NK-92 treated with Interleukin-12 subunit alpha and Interleukin-12 subunit beta, amount 100 ng/mL, for 24 hours (cell line): Measurements from ENCODE around the gene DAZL.

ENCODE experiments used
- DNase-seq: peaks from one replicate; lab custom pipeline; 2025; lab: John Stamatoyannopoulos, UW

The DAZL gene

DNA sequence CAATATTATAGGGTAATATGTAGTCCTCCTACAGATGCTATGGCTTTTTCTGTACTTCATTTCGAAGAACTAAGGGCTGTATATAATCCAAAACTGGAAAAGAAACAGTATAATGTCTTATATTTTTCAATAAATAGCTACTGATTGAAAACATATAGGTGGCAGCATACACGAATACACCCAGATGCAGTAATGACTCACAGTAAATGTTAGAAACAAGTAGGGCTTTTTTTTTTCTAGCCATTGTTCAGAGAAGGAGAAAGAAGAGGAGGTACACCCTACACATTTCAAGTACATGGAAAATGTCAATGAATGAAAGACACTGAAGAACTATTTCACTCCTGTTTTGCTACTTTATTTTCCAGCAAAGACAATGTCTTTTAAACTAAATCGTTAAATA, 9.4 kb downstream of the DAZL start:
- no peak for DNase-seq

DNA sequence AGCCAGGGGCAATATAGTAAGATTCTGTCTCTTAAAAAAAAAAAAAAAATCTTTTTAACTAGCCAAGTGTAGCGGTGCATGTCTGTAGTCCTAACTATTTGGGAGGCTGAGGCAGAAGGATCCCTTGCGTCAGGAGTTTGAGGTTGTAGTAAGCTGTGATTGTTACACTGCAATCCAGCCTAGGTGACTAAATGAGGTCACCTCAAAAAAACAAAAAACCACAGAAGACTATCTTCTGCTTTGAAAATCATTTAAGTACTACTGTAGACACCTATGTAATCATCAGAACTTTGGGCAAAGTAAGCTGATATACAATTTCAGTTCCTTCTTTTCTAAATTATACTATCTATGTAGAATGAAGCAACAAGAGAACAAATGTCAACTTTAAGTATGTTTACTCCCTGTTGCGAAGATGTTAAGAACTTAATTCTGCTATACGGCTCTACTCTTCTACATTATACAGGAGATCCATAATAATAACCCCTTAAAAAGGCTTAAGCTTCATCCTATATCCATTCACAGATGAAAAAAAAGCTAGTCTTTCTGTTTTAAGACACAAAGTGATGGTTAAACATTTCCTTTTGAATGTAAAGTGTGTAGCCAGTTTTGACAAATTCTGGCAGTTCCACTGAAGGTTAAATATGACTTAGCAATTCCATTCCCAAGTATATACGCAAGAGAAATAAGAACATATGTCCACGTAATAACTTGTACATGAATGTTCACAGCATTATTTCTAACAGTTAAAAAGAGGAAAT, 15.2 kb downstream of the DAZL start:
- no peak for DNase-seq

DNA sequence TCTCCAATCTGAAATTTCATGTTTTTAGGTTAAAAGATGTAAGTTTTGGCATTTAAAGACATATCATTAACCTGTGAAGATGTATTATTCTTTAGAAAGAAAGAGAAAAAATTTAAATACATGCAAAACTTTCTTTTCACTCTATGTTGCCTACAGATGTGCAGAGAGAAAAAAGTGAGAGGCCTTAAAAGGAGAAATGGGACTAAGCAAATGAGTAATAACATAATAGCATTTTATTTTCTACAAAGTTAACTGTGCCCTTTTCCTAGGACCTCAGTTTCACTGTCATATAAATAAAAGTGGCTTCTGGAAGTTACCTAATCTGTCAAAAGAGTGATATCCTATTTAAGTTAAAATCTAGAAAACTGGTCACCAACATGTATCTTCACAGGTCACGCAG, 16.1 kb downstream of the DAZL start:
- DNase-seq: no peak

DNA sequence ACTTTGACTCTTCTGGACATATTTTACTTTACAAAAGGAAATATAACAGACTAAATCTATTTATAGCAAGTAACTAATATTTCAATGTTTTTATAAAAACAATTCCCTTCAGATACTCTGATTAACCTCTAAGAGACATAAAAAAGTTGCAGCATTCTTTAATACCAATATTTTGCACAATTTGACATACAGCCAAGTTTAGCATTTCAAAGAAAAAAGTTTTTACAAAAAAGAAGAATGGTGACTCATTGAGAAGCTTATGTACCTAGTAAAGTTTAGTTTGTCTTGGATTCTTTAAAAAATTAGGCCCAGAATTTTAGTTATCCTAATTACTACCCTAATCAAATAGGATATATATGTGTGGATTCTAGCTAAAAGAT, 17.6 kb downstream of the DAZL start:
- DNase-seq: no peak

DNA sequence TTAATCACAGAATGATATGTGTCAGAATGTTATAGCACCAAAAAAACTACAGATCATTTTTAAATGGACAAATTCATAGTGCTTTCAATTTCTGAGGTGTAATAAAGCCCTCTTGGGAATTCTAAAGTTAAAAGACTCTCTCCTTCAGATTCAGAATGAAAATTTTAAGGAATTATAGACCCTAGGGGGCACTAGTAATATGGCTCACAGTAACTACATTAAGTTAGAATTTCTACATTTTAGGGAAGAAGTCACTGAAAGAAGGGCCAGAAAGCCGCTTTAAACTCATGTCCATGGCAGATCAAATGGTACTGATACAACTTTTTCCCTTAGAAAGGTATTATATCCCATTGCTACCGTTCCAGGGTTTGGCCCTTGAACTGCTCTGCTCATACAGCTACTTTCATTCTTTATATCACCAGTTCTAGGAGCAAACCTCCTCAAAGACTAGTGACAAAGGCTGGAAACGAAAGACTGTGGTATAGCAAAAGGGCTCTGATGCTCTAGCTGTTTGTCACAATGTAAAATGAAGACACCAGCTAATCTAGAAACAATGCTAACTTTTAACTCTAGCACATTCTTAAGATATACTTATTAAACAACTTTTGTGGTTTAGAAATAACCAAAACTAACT, 18.1 kb downstream of the DAZL start:
- DNase-seq: no peak

DNA sequence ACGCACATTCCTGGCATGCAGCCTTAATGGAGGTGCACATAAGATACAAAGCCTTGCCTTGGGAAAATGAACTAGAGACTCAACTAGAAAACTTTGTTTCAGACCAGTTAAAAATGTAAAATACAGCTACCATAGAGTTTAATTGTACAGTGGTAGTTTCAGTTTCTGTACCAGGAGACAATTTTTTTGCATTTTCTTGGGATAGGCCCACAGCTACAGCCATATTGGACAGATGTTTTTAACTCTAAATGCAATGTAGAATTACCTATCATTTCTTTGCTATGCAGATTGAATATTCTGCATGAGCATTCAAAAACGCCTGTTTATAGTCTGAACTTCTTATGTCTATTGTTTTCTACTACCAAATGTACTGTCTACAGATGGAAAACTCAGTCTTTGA, 20.3 kb downstream of the DAZL start:
- DNase-seq: no peak

DNA sequence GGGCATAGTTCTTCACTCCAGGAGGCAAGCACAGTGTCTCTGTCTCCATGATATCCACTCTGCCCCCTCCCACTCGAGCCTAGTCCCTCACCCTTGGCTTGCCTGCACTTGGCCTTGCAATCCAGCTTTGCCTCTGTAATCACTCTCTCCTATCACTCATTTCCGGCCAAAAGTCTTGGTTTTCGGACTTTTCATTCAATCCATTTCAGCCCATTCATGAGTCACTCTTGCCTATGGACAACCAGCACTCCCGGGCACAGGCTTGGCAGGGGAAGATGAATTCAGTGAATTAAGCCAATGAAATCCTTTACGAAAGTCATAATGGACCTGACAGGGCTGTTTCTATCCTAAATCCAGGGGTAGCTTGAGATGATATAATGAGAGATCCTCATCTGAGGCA, 21.7 kb downstream of the DAZL start:
- no peak for DNase-seq

DNA sequence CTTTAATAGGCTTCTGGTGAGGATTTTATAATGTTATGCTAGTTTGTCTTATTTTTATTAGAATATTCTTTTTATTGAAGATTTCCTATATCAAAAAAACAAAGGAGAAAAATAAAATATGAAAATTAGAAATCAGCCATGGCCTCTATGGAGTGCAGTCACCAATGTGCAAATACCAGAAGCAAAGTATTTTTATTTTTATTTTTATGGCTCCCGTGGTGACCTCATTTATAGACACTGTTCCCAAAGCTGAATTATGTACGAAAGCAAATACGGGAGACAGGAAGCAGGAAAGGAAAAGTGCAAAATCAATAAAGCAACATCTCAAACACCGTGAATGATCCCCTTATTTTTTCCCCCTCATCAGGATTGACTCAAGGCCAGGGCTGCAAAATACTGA, 35.1 kb downstream of the DAZL start:
- no peak for DNase-seq

DNA sequence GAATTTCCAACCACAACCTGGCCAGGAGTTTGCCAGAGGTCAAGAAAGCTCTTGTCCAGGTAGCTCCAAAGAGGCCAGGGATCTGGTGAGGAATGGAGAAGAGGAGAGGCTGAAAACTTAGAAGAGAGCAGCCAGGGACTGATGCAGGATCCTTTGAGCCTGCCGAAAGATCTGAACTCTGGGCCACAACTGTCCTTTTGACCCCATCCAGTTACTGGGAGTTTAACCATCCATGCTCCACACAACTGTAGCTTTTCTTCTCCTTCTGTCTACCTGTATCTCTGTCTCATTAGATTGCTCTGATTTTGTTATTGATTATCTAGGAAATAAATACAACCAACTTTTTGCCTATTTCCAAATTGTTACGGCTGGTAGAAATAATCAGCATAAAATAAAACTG, 36.7 kb downstream of the DAZL start:
- no peak for DNase-seq

DNA sequence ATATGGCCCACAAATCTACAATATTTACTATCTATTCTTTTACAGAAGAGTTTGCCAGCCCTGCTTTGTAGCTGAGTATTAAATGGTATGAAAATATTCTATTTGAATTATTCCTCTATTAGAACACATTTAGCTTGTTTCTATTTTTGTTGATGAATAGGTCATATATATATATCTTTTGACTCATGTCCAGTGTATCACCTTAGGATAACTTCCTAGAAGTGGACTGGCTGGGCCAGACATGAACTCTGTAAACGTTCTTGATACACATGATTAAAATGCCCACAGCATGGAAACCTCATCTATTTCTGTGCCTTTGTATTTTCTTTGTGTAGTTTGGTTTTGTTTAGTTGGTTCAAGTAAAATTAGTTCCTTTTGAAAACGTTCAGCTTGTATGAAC, 37.1 kb downstream of the DAZL start:
- DNase-seq: no peak

DNA sequence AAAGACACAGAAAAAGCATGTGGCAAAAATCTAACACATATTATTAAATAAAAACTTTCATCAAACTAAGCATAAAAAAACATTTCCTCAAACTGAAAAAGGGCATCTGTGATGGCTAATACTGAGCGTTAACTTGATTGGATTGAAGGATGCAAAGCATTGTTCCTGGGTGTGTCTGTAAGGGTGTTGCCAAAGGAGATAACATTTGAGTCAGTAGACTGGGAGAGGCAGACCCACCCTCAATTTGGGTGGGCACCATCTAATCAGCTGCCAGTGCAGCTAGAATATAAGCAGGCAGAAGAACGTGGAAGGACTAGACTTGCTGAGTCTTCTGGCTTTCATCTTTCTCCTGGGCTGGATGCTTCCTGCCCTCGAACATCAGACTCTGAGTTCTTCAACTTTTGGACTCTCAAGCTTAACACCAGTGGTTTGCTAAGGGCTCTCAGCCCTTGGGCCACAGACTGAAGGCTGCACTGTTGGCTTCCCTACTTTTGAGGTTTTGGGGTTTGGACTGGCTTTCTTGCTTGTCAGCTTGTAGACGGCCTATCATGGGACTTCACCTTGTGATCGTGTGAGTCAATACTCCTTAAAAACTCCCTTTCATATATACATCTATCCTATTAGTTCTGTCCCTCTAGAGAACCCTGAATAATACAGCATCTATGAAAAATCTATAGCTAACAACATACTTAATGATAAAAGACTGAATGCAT, 45.4 kb downstream of the DAZL start:
- DNase-seq: no peak

DNA sequence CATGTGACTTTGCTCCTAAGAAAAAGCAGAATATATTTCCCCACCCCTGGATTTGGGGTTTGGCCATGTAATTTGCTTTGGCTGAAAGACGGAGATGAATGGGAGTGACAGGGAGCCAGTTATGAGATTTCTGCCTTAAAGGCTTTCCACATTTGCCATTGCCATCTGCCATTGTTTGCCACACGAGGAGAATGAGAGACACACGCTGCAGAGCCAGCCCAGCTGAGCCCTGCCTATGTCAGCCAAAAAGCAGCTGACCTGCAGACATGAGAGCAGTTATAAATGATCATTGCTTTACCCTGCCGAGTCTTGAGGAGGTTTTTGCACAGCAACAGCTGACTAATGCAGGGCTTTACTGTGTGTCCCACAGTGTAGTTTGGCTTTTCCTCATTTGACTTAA, 51.1 kb downstream of the DAZL start:
- DNase-seq: no peak

DNA sequence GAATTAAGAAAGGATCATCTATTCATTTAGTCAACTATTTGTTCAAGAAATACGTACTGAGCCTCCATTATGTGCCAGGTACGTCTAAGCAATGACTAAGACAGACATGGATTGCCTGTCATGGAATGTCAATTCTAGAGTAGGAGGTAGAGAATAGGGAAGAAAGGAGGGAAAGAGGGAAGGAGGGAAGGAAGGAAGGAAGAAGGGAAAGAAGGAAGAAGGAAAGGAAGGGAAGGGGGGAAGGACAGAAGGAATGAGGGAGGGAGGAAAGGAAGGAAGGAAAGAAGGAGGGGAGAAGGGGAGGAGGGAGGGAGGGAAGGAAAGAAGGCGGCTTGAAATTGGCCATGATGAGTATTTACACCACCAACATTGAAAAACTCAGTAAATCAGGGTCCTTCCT, 52.5 kb downstream of the DAZL start:
- DNase-seq: no peak

DNA sequence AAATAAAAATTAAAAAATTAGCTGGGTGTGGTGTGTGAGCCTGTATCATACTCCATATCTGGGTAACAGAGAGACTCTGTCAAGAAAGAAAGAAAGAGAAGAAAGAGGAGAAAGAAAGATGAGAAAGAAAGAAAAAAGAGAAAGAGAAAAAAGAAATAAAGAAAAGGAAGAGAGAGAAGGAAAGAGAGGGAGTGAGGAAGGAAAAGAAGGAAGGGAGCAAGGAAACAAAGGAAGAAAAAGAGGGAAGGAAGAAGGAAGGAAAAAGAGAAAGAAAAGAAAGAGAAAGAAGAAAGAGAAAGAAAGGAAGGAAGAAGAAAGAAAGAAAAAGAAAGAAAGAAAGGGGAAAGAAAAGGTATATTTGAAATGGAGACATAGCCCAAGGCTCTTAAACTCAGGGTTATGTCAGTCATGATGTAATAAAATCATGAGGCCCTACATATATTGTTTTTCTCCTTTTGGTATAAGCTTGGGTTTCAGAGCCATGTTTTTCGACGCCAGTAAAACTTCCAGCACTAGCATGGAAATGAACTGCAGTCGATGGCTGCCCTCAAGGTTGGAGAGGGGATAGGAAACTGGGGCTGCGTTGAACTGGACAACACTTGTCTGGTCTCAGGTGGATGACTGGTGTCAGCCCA, 53.8 kb downstream of the DAZL start:
- DNase-seq: no peak

DNA sequence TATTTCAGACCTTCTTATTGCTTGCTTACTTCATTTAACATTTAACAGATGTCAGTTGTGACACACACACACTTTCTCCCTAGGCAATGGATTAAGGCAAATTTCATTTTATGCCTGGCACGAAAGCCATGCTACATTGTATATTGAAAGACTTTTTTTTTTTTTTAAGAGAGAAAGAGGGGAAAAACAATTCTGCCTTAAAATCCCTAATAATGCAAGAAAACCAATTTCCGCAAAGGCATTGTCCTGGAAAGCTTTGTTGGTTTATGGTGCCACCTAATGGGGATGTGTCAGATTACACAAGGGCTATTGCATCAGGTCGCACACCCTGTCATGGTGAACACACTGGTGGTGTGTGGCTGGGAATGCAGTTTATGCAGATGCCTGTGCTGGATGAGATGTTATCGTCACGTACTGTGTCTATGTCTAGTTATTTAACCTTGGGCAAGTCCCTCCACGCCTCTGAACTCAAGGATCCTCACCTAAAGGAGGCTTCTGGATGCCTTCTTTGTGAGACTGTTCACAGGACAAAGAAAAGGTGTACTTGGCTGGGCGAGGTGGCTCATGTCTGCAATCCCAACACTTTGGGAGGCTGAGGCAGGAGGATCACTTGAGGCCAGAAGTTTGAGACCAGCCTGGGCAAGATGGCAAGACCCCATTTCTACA, 54.4 kb downstream of the DAZL start:
- peak; percentile 41 for DNase-seq

DNA sequence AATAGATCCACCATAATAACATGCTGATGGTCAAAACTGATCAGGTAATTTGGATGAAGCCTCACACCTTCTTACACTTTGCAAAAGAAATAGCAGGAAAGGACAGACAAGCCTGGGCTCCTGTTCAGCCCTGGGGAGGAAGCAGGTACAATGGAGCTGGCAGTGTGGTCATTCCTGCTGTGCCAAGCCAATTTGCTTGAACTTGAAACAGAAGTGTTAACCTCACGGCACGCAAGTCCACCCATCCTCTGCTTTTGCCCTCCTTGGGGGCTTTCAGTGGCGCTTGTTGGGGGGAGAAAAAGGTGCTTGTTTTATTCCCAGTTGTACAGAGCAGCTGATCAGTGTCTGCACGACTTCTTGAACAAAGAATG, 54.9 kb downstream of the DAZL start:
- no peak for DNase-seq

DNA sequence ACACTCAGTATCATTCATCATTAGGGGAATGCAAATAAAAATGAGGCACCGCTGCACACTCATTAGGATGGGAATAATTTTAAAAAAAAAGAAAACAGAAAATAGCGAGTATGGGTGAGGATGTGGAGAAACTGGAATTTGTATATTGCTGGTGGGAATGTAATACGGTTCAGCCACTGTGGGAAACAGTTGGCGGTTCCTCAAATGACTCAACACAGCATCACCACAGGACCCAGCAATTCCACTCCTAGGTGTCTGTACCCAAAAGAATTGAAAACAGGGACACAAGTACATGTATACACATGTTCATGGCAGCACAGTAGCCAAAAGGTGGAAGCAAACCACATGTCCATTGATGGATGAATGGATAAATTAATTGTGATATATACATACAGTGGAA, 56.5 kb downstream of the DAZL start:
- DNase-seq: no peak

DNA sequence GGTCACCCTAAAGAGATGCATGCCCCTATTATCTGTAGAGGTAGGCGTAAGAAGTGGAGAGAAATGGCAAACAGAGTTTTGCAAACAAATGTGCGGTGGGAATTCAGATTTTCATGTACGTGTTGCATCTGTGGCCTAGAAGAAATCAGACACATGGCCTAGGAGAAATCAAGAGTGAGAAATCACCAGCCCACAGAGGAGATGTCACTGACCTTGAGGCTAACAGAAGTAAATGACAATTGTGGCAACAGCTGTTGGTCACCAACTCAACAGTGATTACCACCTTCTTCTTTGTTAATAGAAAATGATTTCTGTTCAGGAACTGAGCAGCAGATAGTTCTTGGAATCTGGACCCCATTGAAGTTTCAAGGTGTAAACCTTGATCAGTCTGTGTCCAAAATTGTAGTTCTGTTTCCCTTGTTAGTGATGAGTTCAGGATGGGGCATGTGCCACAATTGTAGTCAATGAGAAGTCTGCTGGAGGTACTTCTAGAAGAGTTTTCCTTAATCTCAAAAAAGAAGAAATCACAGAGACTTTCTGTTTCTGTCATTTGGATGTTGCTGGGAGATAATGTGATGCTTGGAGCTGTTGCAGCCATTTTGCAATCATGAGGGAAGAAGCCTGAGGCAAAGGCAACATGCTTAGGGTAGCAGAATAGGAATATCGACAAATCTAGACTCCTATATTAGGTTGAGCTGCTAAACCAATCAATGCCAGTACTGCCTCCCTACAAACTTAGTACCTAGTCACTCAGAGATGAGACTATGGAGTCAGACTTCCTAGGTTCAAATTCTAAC, 57.5 kb downstream of the DAZL start:
- DNase-seq: no peak

DNA sequence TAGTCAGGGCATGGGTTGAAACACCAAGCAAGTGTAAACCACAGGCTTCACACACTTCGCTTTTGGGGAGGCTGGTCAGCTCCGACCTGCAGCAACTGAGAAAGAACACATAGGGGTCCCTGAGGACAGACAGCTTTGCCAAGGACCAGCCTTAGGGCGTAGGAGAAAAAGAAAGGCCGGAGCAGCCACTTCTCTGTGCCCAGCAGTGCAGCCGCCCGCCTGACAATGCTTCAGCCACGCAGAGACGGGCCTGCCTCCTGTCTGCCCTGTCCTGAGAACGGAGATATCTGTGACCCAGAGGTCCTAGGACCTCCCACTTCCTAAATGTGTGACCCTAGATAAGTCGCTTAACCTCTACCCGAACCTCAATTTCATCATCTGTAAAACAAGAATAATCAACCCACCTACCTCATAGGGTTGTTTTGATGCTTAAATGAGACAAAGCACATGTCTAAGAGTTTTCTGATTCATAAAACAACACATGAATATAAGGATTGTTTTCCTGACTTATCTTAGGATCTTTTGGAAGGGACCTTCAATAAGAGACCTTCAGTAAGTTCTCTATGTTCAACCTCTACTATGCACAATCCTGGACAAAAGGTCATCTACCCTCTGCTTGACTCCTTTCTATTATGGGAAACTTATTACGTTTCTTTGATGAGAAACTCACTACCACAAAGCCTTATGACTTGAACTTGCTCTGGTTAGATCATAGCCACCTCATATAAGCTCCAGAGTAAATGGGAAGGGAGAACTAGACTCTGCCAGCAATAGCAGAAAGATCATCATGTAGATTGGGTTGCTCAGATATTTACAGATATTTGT, 58.8 kb downstream of the DAZL start:
- DNase-seq: peak; percentile 35

DNA sequence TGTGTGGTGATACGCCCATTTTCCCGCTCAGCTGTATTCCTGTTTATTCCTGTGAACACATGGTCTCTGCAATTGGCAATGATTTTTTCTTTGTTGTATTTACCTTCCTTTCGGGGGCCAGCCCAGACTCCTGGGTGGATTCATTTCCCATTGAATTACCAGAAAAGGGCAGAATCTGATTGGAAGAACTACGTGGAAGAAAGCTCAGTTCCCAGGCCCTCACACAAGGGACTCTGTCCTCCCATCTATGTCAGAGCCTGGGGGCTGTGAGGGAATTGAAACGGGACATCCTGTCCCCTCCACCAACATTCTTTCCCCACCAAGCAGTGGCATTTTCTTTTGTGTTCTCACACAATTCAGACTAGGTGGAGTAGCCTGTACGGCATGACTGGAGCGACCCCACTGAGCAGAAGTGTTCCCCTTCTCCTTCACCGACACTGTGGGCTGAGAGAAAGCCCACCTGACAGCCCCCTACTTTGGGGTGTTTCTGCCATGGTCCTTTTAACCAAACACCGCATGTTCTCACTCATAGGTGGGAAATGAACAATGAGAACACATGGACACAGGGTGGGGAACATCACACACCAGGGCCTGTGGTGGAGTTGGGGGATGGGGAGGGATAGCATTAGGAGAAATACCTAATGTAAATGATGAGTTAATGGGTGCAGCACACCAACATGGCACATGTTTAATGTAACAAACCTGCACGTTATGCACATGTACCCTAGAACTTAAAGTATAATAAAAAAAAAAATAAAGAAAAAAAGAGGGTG, 59.6 kb downstream of the DAZL start:
- DNase-seq: no peak
